Measurements from ENCODE around the gene CD44.

DNA sequence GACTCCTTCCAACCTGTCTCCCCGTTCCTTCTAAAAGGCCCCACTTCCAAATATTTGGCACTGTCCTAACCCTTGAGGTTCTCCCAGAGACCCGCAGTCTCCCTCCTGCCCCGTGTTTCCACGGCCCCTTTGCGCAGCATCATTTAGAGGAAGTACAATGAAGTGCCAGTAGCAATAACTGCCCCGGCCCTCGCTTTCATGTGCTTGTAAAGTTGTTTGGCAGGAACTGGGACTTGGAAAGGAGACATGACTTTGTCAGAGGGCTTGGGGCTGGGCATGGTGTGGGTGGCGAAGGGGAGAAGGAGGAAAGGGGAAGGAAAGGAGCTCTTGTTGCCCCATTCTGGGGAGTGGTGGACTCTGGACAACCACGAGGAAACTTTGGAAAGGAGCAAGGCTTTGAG, 2.6 kb downstream of the CD44 start:
- TF ChIP-seq, protein P1, sequence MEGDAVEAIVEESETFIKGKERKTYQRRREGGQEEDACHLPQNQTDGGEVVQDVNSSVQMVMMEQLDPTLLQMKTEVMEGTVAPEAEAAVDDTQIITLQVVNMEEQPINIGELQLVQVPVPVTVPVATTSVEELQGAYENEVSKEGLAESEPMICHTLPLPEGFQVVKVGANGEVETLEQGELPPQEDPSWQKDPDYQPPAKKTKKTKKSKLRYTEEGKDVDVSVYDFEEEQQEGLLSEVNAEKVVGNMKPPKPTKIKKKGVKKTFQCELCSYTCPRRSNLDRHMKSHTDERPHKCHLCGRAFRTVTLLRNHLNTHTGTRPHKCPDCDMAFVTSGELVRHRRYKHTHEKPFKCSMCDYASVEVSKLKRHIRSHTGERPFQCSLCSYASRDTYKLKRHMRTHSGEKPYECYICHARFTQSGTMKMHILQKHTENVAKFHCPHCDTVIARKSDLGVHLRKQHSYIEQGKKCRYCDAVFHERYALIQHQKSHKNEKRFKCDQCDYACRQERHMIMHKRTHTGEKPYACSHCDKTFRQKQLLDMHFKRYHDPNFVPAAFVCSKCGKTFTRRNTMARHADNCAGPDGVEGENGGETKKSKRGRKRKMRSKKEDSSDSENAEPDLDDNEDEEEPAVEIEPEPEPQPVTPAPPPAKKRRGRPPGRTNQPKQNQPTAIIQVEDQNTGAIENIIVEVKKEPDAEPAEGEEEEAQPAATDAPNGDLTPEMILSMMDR (IDR thresholded peaks at IDR 0.05), result no peak
- TF ChIP-seq POLR2A (IDR thresholded peaks at IDR 0.05), result no peak

Measured in thyroid gland (tissue), 4 donors.